Left colon (tissue), 2 donors: Measurements from ENCODE around the gene BEX4. TPM values are rescaled to one million over a fixed set of nuclear protein-coding genes. Genes with fewer than 3 reads are reported as not detected.
"Not testable (repeated sequence)": the region's sequence is repeated elsewhere in the genome, so short reads cannot be mapped to it uniquely, and the experiment has no call there.

Experiments used
- ATAC-seq: fragments of 200-7000 bp; cut with Tn5 transposase; one replicate; pipeline ENCODE4 v1.9.1; 2020; ENCODE audit warnings: mild to moderate bottlenecking, moderate library complexity
- DNase-seq, 2 donors: peaks; one replicate each; pipeline ENCODE4 v3.0.0-alpha.2; 2020
- intact Hi-C, 2 donors: fragments of 100-400 bp; cut with DNase I in 1 of 2; cut with micrococcal nuclease in 1 of 2; formaldehyde crosslinking; loops; one replicate each; pipeline versions ENCODE4 v1.11.2 to v1.14.0; 2022; cut with DNase I, micrococcal nuclease
- long read RNA-seq: library from polyadenylated mRNA; unstranded; transcript quantifications from one replicate; pipeline ENCODE4 v2.0.0, GENCODE V29; 2021
- total RNA-seq, 2 donors: library from RNA; stranded (reverse); fragmentation: NEBNext Ultra II Directional; extraction: Animal tissue kit (Norgen Biotek cat#: 25700); gene quantifications; one replicate each; pipeline ENCODE4 v1.2.1, GENCODE V29; 2021
- donor health status: DM: no; HTN: no; CAD: no.
- donor health status: DM: yes; HTN: yes; CAD: no.

The BEX4 gene
- 10 to 100 TPM; 12.3 to 16.8 TPM for total RNA-seq
- long read RNA-seq, transcript BEX4-202 (3 exons, 1,328 nt), result major isoform, 14 of 16 reads
- long read RNA-seq, partial matches to known transcripts, result 0 of 16 reads
- long read RNA-seq, other reads (novel, unspliced or antisense), result 0 of 16 reads

GRCh38 chrX:103214870-103215424 is at the start of gene BEX4:
BEX4 (plus strand) TSS chrX:103215108; CDS start chrX:103216154, 1,046 bp downstream.
- DNase-seq (peak; percentile 82 to 87), ATAC-seq (peak; percentile 93)
- intact Hi-C loops, result loop anchor here in 1 of 2 donors (10.0 kb wide), 1 partner anchor 250 kb away; no protein-coding TSS in a partner anchor

- DNase-seq (no peak), ATAC-seq (no peak)
- intact Hi-C loops, result no loop called here
Observed at GRCh38 chrX:103170216-103170615, 44.7 kb upstream of the BEX4 start.

GRCh38 chrX:103171353-103171752 is 43.6 kb upstream of the BEX4 start:
- intact Hi-C loops, result no loop called here
- ATAC-seq (no peak), DNase-seq (no peak)

- ATAC-seq, DNase-seq: not testable (repeated sequence)
- intact Hi-C loops, result loop anchor here in 1 of 2 donors (5.0 kb wide), 1 partner anchor 223 kb away; no protein-coding TSS in a partner anchor
Observed at GRCh38 chrX:103175256-103175655, 39.7 kb upstream of the BEX4 start.

- DNase-seq, result peak in 1 of 2 donors; percentile 70
- ATAC-seq, result peak; percentile 58
- intact Hi-C loops, result loop anchor here in 1 of 2 donors (5.0 kb wide), 1 partner anchor 224 kb away; no protein-coding TSS in a partner anchor
Observed at GRCh38 chrX:103175944-103176753, 38.8 kb upstream of the BEX4 start.

- DNase-seq (no peak), ATAC-seq (no peak)
- intact Hi-C loops, result loop anchor here in 1 of 2 donors (5.0 kb wide), 1 partner anchor 225 kb away; no protein-coding TSS in a partner anchor
Observed at GRCh38 chrX:103177556-103177955, 37.4 kb upstream of the BEX4 start.

- ATAC-seq, result no peak
- DNase-seq, result no peak
- intact Hi-C loops, result no loop called here
Observed at GRCh38 chrX:103183912-103184311, 31.0 kb upstream of the BEX4 start.

GRCh38 chrX:103187953-103188475 is 26.9 kb upstream of the BEX4 start:
- intact Hi-C loops, result no loop called here
- ATAC-seq, result no peak

GRCh38 chrX:103197721-103198306 is 17.1 kb upstream of the BEX4 start:
- no peak for DNase-seq
- intact Hi-C loops, result no loop called here
- no peak for ATAC-seq

More at GRCh38 chrX:103187953-103188475, 26.9 kb upstream of the BEX4 start:
- no peak for DNase-seq

- ATAC-seq, intact Hi-C loops, DNase-seq: not testable (repeated sequence)
Observed at GRCh38 chrX:103198668-103199067, 16.2 kb upstream of the BEX4 start.

- intact Hi-C loops, result no loop called here
- peak in 1 of 2 donors; percentile 24 for DNase-seq
Observed at GRCh38 chrX:103201041-103201440, 13.9 kb upstream of the BEX4 start.

GRCh38 chrX:103210056-103210455 is 4.9 kb upstream of the BEX4 start:
- intact Hi-C loops, result loop anchor here in 1 of 2 donors (10.0 kb wide), 1 partner anchor 255 kb away; no protein-coding TSS in a partner anchor
- DNase-seq (no peak), ATAC-seq (no peak)

More at GRCh38 chrX:103201041-103201440, 13.9 kb upstream of the BEX4 start:
- peak; percentile 85 for ATAC-seq

- DNase-seq, result peak; percentile 24 to 53
- intact Hi-C loops, result loop anchor here in 1 of 2 donors (10.0 kb wide), 1 partner anchor 254 kb away; no protein-coding TSS in a partner anchor
- ATAC-seq, result no peak
Observed at GRCh38 chrX:103211012-103211715, 3.7 kb upstream of the BEX4 start.

GRCh38 chrX:103212749-103213457 is 2.0 kb upstream of the BEX4 start:
- ATAC-seq (peak; percentile 56), DNase-seq (peak; percentile 17 to 25)
- intact Hi-C loops, result loop anchor here in 1 of 2 donors (10.0 kb wide), 1 partner anchor 252 kb away; no protein-coding TSS in a partner anchor

GRCh38 chrX:103215425-103215991 is 600 bp downstream of the BEX4 start:
- peak; percentile 40 for ATAC-seq
- peak; percentile 27 to 48 for DNase-seq
- intact Hi-C loops, result loop anchor here in 1 of 2 donors (10.0 kb wide), 1 partner anchor 249 kb away; no protein-coding TSS in a partner anchor

GRCh38 chrX:103220511-103221323 is 5.8 kb downstream of the BEX4 start:
- no peak for ATAC-seq
- no peak for DNase-seq

More at GRCh38 chrX:103220511-103221323, 5.8 kb downstream of the BEX4 start:
- intact Hi-C loops, result no loop called here
